Muscle of arm (tissue), 12 donors: Measurements from ENCODE around the gene LRRC56. TPM values are rescaled to one million over a fixed set of nuclear protein-coding genes. Genes with fewer than 3 reads are reported as not detected.

ENCODE experiments used
- DNase-seq: peaks from one replicate; pipeline ENCODE4 v3.0.0-alpha.2; 2013
- polyA plus RNA-seq, 12 donors: library from polyadenylated mRNA; unstranded; fragments of 120-200 nt; gene quantifications; one replicate each; pipeline ENCODE4 v1.2.1, GENCODE V29; 2013; ENCODE audit not compliant: insufficient read length in 12 of 12

The LRRC56 gene
- polyA plus RNA-seq, 12 donors: 1.7 to 8.2 (median 4.3) TPM; not detected in 2

DNA sequence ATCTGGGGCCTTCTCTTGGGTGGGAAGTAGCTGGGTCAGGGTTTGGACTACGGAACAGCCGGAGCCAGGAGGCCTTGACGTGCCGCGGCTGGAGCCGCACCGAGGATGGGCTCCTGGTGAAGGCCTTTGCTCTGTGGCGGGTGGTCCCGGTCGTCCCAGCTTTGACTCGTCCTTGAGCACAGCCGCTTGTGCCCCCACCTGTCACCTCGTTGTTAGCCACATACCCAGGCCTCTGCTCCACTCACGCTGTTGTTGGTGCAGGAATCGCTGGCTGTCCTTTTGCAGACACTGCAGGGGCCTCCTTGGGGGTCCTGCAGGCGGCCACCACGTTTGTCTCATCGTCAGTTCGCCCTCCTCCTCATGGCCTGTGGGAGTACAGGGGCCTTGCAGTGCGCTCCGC lies 56.0 kb downstream of the LRRC56 start:
- no peak for DNase-seq

DNA sequence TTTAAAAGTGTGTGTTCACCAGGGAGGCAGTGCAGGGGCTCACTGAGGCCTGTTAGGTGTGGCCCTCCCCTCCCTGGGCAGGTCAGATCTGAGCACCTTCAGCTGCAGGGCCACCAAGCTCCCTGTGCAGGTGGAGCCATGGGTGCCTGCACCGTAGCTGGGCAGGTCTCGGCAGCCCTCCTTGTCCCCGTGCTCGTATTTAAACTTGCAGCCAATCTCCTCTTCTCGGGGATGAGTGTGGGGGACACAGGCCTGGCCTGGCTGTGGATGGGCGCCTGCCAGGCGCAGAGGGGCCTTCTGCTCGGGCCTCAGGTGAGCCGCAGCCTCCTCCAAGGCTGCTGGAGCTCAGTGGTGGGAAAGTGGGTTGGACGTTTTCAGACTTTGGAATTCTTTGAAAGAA lies 58.1 kb downstream of the LRRC56 start:
- DNase-seq: no peak

DNA sequence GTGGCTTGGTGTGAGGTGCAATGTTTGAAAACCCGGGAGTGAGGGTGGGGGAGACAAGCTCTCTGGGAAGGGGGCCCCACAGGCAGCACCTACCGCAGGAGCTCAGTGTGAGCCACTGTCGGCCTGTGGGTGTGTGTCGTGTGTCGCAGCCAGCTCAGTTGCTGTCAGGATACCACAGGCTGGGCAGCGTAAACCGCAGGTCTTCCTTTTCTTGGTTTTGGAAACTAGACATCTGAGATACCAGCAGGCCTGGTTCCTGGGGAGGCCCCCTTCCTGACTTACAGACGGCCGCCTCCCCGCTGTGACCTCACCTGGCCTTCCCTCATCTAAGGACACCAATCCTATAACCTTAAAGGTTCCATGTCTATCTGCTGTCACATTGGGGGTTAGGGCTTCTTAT lies 59.0 kb downstream of the LRRC56 start:
- no peak for DNase-seq

DNA sequence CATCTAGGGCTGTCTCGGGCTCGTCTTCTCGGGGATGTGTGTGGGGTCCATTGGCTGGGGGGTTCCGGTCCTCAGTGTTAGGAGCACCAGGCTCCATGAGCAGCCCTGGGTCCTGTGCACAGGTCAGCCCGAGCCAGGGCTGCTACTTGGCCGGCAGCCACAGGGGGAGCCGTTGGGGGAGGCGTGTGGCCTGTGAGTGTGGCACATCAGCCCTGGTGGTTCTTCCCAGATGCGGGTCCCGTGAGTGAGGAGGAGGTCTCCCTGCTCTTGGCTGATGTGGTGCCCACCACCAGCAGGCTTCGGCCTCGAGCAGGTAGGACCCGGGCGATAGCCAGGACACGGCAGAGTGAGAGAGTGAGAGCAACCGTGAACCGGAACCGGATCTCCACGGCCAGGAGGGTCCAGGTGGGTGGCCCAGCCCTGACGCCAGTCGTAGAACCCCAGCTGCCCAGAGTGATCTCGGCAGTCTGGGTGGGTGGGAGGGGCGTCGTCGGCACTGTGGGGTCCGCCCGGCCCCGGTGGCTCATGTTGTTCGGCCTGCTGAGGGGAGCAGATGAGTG lies 59.9 kb downstream of the LRRC56 start:
- DNase-seq: no peak

DNA sequence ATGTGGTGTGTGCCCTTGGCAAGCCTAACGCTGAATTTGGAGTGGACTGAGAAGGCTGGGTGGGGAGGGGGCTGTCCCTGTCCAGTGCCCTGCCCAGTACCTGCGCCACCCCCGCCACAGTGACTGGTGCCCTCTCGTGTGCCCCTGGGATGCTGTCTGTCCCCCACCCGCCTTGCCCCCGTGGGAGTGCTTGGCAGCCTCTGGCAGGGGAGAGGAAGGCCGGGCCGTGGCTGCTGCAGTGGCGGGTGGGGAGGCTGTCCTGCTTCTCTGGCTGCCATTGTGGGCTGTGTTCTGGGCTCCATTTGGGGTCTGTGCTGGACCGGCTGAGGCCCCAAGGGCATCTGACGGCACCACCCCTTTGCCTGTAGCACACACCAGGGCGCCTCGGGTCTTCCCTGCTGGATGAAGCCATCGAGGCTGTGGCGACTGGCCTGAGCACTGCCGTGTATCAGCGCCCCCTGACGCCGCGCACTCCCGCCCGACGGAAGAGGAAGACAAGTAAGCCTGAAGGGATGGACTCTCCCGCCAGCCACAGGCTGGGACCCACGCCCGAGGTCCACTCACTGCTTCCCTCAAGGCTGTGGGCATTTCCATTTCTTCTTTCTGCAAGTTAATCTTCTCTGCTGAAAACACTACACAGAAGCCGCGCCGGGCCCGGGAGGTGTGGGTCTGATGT lies 60.8 kb downstream of the LRRC56 start:
- DNase-seq: no peak

DNA sequence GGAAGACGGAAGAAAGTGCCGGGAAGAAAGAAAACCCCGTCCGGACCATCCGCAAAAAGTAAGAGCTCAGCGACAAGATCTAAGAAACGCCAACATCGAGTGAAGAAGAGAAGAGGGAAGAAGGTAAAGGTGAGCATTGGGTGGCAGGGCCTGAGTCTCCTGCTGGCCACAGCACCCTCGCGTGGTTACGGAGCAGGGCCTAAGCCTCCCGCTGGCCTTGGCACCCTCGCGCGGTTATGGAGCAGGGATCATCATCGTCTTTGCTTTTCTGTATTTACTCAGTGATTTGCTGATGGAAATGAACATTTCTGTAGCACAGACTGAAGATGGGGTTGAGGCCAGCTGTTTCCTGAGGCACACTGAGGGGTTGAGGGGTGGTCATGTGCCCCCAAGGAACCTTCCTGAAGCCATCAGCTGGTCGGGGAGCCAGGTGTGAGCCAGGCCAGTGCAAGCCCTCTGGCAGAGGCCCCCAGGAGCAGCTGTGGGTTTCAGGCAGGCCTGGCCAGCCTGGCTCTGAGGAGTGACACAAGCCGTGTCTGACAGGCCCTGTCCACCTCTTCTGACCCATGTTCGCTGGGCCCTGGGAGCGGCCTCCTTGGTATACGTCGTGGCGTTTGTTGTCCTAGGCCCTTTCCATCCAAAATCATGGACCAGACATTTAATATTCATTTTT lies 64.4 kb downstream of the LRRC56 start:
- no peak for DNase-seq

DNA sequence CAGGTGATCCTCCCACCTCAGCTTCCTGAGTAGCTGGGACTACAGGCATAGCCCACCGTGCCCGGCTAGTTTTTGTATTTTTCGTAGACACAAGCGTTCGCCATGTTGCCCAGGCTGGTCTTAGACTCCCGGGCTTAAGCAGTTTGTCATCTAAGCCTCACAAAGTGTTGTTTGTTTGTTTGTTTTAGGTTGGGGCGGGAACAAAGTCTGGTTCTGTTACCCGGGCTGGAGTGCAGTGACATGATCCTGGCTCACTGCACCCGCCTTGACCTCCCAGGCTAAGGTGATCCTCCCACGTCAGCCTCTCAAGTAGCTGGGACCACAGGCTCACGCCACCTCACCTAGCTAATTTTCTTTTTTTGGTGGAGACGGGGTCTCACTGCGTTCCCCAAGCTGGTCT lies 65.8 kb downstream of the LRRC56 start:
- no peak for DNase-seq

Other genes starting within 250 kb of the LRRC56 start
- 10 to 100 TPM in 5 of 12 donors, 1 to 10 TPM in 6, not detected in 1; 5.6 to 14.9 (median 9.0) TPM for gene PGGHG, start 248.4 kb upstream of the LRRC56 start, polyA plus RNA-seq
- under 1 TPM in 1 of 12 donors, not detected in 11; 0.45 TPM for gene IFITM5, start 238.0 kb upstream of the LRRC56 start, polyA plus RNA-seq
- gene IFITM2, start 229.7 kb upstream of the LRRC56 start, polyA plus RNA-seq: 100 to 1,000 TPM in 2 of 12 donors, 10 to 100 TPM in 9, not detected in 1; 47.9 to 173 (median 75.0) TPM
- gene IFITM1, start 223.5 kb upstream of the LRRC56 start, polyA plus RNA-seq: 10 to 100 TPM in 9 of 12 donors, 1 to 10 TPM in 1, not detected in 2; 9.9 to 21.3 (median 14.1) TPM
- 100 to 1,000 TPM in 11 of 12 donors, not detected in 1; 155 to 302 (median 238) TPM for gene IFITM3, start 216.7 kb upstream of the LRRC56 start, polyA plus RNA-seq
- gene B4GALNT4, start 168.0 kb upstream of the LRRC56 start, polyA plus RNA-seq: 10 to 100 TPM in 10 of 12 donors, 1 to 10 TPM in 1, not detected in 1; 8.1 to 55.6 (median 14.5) TPM
- gene PKP3, start 143.3 kb upstream of the LRRC56 start, polyA plus RNA-seq: 10 to 100 TPM in 3 of 12 donors, 1 to 10 TPM in 1, under 1 TPM in 4, not detected in 4; 0.24 to 30.6 (median 2.7) TPM
- gene SIGIRR, start 122.5 kb upstream of the LRRC56 start, polyA plus RNA-seq: 10 to 100 TPM in 9 of 12 donors, 1 to 10 TPM in 2, not detected in 1; 6.8 to 22.7 (median 11.2) TPM
- 10 to 100 TPM in 2 of 12 donors, 1 to 10 TPM in 2, under 1 TPM in 7, not detected in 1; 0.08 to 14.1 (median 0.31) TPM for gene ANO9, start 95.5 kb upstream of the LRRC56 start, polyA plus RNA-seq
- 10 to 100 TPM in 11 of 12 donors, not detected in 1; 22.7 to 52.4 (median 26.0) TPM for gene PTDSS2, start 87.2 kb upstream of the LRRC56 start, polyA plus RNA-seq
- gene RNH1, start 30.3 kb upstream of the LRRC56 start, polyA plus RNA-seq: 100 to 1,000 TPM in 1 of 12 donors, 10 to 100 TPM in 10, not detected in 1; 69.4 to 126 (median 78.8) TPM
- 100 to 1,000 TPM in 6 of 12 donors, 10 to 100 TPM in 5, not detected in 1; 62.1 to 123 (median 101) TPM for gene HRAS, start 2.0 kb upstream of the LRRC56 start, polyA plus RNA-seq
- gene LMNTD2, start 23.2 kb downstream of the LRRC56 start, polyA plus RNA-seq: 1 to 10 TPM in 1 of 12 donors, under 1 TPM in 9, not detected in 2; 0.17 to 2.5 (median 0.50) TPM
- gene RASSF7, start 23.4 kb downstream of the LRRC56 start, polyA plus RNA-seq: 10 to 100 TPM in 1 of 12 donors, 1 to 10 TPM in 10, not detected in 1; 1.7 to 15.5 (median 2.4) TPM
- 10 to 100 TPM in 11 of 12 donors, not detected in 1; 13.6 to 31.4 (median 14.8) TPM for gene PHRF1, start 38.9 kb downstream of the LRRC56 start, polyA plus RNA-seq
- 10 to 100 TPM in 5 of 12 donors, 1 to 10 TPM in 6, not detected in 1; 6.6 to 15.3 (median 9.9) TPM for gene IRF7, start 78.4 kb downstream of the LRRC56 start, polyA plus RNA-seq
- gene CDHR5, start 87.4 kb downstream of the LRRC56 start, polyA plus RNA-seq: 100 to 1,000 TPM in 1 of 12 donors, 1 to 10 TPM in 7, under 1 TPM in 3, not detected in 1; 0.49 to 137 (median 1.7) TPM
- 100 to 1,000 TPM in 1 of 12 donors, 10 to 100 TPM in 9, not detected in 2; 17.6 to 109 (median 52.1) TPM for gene SCT, start 89.7 kb downstream of the LRRC56 start, polyA plus RNA-seq
- under 1 TPM in 9 of 12 donors, not detected in 3; 0.36 to 0.98 (median 0.71) TPM for gene DRD4, start 99.7 kb downstream of the LRRC56 start, polyA plus RNA-seq
- 10 to 100 TPM in 11 of 12 donors, not detected in 1; 20.7 to 41.0 (median 24.3) TPM for gene DEAF1, start 157.7 kb downstream of the LRRC56 start, polyA plus RNA-seq
- gene TMEM80, start 158.3 kb downstream of the LRRC56 start, polyA plus RNA-seq: 10 to 100 TPM in 11 of 12 donors, not detected in 1; 13.0 to 34.8 (median 18.9) TPM
- gene EPS8L2, start 168.7 kb downstream of the LRRC56 start, polyA plus RNA-seq: 10 to 100 TPM in 4 of 12 donors, 1 to 10 TPM in 7, not detected in 1; 1.2 to 54.4 (median 2.7) TPM
- 100 to 1,000 TPM in 1 of 12 donors, 10 to 100 TPM in 10, not detected in 1; 53.5 to 102 (median 62.2) TPM for gene TALDO1, start 209.9 kb downstream of the LRRC56 start, polyA plus RNA-seq
- gene GATD1, start 240.0 kb downstream of the LRRC56 start, polyA plus RNA-seq: 10 to 100 TPM in 11 of 12 donors, not detected in 1; 32.8 to 54.7 (median 36.4) TPM